Cerebellar nuclear complex (tissue), 1 donor: ENCODE data around the gene ZNF516.

Source experiments
- DNase-seq, 2 experiments: peaks; one replicate each; lab custom pipeline; 2025; lab: John Stamatoyannopoulos, UW

The ZNF516 gene

DNA sequence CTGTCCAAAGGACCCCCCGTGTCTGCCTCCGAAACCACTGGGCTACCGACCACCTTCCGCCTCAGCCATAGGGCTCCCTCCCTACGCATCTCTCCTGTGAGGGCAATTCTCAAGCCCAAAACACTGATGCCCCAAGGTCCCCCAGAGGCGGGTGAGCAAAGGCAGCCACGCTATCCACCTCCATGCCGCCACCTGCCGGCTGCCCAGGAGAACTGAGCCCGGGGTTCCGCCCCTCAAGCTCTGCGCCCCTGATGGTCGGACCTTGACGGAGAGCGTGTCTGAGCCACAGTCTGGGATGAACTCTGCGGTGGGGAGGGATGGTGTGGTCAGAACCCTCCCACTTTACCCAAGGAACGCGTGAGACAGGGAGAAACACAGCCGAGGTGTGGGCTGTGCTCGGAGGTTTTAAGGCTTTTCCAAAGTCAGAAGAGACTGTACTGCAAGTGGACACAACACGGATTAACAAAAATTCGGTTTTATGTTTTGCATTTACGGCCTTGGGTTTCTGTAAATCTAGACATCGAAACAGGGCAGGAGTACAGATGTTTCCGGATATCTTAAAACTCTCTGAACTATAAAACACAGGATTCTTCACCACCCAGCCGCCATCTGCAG is 114.1 kb downstream of the ZNF516 start:
- no peak for DNase-seq

DNA sequence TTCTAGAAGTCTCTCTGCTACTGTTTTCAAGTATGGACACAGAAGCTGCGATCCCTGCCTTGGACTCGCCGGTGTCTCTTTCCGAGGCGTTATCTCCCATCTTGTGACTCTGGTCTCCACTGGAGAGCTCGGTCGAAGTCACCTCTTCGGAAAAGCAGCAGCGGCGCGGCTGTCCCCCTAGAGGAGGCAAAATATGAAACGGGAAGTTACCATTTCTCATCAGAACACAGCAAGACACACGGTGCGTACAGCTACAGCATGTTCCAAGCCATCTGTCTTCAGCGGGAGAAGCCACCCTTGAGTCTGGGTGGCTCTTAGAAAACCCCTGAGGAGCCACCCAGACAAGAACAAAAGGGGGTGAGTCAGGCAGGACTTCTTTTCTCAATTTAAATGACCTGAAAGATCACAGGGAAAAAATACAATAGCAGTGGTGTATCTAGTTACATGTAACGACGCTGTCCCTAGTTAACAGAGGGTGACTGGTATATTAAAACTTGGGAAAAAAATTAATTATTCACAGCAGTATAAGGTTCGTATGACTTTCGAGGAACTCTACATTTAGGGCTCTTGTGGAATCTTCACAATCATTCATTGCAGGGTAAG is 114.8 kb downstream of the ZNF516 start:
- DNase-seq: no peak

DNA sequence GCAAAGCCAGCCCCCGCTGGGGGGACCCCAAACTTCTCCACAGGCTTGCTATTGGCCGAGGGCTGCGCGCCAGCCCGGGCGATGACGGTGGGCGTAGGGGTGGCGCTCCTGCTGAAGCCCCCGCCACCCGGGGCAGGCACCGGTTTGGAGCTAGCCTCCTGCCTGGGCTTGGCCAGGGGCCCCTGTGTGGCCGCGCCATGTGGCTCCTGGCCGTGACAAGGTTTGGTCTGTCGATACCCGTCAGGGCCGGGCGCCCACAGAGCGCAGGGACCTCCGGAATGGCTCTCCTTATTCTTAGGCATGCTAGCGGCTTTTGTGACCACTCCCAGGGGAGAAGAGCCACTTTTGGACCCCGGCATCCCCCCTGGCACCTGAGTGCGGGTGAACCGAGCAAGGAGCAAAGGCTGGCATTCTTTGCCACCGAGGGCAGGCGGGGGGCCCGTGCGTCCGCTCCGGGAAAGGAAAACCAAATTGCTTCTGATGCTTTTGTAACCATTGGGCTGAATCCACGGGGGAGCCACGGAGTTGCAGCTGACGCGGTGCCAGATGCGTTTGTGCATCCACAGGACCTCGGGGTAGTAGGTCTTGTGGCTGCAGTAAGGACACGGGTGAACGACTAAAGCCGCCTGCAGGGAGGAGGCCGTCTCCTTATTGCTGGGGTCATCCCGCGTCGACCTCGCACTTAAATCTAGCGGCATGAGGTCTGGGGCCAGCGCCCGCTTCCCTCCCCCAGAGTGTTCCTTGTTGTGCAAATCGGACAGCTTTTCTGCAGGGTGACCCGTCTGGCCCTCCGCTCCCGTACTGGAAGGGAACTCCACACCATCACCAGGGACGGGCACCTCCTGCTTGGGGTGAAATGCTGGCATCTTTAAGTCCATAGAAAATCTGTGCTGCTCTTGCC is 115.6 kb downstream of the ZNF516 start:
- no peak for DNase-seq

DNA sequence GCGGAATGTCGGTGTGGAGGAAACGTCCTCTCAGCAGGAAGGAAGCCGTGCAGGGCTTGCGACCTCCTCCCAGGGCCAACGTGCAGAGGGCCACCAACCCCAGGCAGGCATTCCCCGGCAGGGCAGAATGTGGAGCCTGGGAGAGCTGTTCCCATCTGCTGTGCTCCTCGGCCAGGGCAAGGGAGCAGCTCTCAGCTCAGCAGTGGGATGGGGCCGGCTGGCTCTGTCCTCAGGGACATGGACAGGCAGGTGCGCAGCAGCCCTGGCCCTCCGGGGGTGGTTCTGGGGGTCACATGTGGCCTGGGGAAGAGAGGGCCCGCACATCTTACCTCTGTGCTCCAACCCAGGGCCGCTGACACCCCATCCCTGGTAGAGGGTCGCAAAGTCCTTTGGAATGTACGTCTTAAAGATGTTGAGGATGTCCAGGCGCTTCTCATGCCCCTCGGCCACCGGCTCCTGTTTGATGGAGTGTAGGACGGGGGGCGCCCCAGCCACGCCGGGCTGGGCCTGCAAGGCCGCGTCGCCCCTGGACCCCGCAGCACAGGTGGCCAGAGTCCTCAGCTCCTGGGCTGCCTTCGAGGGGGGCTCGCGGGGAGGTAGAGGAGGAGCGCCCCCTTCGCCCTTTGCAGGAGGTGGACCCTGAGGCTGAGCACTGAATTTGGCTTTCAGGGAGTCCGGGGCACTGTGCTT is 116.4 kb downstream of the ZNF516 start:
- no peak for DNase-seq

DNA sequence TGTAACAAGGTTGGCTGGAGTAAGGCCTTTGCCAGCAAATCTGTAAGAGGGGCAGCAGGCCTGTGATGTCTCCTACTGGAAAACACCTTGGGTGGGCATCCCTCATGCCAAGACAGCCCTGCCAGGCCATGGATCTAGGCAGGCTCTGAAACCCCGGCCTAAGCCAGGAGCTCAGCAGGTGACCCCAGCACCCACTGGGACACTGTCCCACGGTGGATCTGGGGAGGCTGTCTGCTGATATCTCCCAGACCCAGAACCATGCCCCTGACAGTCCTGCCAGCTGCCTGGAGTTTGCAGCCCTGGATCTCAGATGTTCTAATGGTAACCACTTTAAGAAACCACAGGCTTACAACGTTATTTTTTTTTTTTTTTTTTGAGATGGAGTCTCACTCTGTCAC is 117.7 kb downstream of the ZNF516 start:
- no peak for DNase-seq

DNA sequence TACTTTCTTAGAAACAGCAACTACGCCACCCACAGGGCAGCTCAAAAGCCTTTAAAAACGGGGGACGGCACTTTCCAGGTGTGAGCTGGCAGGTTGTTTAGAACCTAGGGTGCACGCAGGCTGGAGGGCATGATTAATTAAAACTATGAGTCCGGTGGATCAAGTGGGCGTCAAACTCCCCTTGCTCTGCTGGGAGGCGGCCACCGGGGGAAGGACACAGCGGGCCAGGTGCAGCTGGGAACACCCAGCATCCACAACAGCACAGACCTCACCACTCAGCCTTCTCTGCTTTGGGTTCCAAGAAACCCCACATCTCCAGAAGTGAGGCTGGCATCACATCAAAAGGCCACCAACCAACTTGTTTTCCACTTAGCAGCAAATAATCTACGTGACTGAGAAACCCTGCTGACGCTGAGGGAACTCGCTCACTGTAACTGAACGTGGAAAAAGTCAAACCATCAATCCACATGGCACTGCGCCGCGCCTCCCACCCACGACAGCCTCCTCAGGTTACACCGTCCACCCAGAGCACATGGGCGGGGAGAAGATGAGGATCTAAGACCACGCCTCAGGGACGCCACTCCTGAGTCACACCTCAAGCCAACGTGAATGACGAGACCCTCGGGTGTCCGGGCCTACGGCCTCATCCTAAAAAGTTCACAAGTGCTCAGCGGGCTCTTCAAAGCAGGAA is 118.2 kb downstream of the ZNF516 start:
- DNase-seq: no peak

DNA sequence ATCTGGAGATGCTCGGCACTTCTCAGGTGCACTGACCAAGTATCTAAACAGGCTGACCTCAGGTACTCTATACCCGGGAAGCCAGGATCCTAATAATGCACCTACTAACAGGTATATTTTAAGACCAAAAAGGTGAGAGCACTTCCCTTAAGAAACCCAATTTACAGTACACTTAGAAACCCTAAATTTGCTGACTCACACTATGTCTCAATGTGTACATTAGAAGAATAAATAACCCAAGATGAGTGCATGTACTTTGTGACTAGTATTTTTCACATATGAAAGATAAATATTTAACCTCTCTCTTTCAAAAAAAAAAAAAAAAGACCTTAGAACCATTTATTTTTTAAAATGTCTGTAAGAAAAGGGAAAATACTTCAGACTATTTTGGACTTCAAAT is 118.8 kb downstream of the ZNF516 start:
- DNase-seq: no peak

DNA sequence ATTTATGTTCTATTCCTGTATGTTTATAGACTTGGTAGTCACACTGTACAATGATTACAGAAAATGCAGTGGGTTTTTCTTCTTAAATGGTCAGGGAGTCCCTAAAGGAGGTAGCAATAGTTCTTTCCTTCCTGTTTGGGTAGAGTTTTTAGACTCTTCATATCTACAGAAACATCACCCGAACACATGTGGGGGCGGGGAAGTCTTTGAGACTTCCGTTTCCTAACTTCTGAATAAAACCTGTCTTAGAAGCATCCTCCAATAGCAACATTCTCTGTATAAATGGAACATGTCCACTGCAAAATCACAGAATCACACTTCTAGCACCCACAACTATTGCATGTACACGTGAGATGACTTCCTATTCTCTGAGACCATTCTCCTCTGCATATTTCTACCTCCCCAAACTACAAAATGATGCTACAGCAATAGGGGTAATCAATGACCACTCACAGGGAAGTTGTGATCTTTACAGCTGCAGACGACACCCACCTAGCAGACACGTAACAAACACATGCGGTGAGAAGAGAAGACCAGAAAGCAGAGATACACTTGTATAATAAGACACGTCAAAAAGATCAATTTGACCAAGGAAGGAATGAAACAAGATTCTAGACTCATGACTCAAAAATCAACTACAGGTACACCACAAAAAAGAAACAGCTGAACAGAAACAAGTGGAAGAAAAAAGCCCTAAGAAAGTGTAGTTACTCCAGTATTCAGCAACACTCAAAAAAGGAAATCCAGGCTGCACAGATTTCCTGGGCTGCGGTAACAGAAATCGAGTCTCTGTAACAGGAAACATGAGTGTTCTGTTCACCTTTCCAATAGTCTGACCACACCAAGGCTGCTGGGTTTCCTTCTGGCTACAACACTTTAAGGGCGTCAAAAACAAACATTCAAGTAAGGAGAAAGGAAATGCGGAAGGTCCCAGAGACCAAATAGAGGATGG is 120.4 kb downstream of the ZNF516 start:
- no peak for DNase-seq

DNA sequence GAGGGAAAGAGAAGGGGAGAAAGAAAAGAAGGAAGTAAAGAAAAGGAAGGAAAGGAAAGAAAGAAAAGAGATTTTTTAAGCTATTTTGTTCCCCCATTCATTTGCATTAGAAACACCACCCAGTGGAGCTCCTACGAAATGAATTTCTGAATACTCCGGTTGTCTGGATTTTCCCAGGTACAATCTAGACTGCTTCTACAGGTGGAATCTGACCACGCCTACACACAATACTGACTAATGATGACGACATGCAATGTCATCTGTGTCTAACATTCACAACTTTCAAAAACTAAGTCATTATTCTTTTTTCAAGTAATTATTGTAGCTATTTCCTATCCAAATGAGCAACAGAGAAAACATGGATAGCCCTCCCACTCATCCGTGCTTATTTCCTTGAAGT is 121.7 kb downstream of the ZNF516 start:
- no peak for DNase-seq

DNA sequence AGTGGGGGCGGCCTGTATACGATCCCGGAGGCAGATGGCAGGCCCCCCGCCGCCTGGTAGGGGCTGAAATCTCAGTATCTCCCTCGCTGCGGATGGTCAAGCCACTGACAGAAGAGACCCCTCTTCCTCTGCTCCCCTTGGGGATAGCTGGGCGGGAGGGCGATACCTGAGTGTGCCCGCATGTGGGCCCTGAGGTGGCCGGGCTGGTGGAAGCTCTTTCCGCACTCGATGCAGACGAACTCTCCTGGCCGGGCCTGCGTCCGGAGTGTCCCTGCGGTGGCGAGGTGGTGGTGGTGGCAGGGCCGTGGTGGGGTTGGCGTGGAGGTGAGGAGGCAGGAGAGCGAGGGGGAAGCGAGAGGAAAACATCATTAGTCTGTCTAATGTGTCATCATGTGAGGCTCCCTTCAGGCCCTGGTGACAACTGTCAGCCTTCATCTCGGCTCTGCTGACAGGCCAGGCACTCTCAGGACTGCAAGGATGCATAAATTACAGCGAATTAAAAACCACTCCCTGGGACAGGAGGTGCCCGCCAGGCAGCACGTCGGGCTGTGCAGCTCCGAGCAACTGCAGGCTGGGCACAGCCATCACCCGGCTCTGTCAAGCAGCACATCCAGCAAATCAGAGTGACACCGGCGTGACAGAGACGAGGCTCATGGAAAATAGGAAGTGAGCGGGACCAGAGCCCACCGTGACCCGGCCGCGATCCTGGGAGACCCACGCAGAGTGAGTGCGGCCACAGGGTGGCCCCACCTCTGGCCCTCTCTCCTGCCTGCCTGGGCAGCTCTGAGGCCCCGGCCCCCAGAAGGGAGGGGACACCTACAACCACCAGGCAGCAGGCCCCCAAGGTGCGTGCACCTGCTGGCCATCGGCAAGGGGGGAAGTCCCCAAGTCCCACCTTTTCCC is 123.5 kb downstream of the ZNF516 start:
- DNase-seq: no peak

DNA sequence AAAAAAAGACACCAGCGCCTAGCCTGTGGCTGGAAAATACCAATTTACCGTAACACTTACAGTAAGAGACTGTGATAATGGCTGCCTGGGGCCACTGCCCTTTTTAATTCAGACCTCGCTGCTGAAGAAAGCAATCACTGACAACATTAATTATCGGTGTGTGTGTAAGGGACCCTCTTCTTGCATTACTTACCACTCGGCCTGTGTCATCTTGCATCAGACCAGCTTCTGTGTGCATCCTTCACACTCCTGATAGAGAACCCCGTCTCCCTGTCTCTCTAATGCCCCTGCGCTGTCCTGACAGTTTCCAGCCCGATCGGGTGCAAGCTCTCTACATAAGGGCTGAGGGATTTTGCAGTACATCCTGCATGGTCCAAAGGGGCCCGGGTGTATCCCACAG is 124.4 kb downstream of the ZNF516 start:
- DNase-seq: no peak

DNA sequence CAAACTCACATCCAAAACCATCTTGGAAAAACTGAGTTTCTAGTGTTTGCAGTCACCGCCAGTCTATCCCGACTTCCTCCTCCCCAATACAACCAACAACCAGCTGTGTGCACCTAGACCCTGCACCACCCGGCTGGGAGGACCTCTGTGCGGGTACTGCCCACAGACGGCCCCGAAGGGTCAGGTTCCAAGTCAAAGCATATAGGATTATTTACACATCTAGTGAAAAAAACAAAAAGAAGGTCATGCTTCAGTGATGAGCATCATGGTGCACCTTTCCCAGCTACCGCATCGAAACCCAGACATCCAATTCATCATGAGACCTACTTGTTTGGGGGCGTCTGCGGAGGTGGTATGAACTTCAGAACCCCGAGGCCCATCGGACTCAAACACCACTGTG is 124.8 kb downstream of the ZNF516 start:
- no peak for DNase-seq

DNA sequence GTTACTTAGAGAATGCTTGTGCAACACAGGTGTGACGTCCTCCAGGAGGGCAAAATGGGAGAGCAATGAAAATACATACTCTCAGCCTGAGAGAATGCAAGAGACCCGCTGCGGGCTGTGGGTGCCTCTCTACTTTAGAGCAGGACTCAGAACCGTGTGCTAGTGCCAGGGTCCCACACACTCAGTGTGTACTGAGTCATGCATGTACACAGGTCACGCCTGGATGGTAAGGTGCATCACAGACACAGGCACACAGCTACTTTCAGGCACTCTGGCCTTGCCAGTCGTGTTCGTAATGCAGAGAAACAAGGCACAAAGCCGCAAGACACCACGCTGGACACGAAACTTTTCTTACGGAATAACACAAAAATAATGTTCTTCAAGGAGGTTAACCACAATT is 125.3 kb downstream of the ZNF516 start:
- no peak for DNase-seq

DNA sequence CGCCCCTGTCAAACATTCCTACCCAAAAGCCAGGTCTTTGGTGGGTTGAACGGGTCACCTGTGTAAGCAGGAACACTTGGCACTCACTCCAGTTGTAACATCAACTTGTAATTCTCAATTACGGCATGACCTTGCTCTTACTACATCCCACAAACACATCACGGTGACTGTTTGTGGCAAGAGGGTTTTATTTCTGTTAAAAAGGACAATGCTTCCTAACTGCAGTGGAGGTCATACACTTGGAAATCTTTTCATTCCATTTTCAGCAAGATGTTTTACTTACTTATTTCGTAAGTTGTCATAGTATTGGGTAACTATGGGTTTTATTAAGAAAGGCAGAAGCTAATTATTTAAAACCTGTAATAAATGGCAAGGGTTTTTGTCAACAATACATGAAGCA is 126.1 kb downstream of the ZNF516 start:
- no peak for DNase-seq

DNA sequence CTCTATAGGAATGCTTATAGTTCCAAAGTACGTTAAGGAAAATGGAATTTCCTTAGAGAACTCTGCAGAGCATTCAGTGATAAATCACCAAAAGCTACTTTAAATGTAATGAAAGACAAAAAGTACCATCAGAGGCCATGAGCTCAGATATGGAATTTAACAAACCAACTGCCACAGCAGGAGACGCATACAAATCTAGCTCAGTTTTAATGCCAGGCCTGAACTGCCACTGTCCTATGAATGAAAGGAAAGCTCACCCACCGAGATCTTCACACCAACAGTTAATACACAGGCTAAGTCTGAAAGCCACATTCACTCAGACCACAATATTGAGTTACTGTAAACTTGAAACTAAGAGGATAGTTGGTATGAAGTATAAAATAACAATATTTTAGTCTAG is 126.8 kb downstream of the ZNF516 start:
- no peak for DNase-seq

DNA sequence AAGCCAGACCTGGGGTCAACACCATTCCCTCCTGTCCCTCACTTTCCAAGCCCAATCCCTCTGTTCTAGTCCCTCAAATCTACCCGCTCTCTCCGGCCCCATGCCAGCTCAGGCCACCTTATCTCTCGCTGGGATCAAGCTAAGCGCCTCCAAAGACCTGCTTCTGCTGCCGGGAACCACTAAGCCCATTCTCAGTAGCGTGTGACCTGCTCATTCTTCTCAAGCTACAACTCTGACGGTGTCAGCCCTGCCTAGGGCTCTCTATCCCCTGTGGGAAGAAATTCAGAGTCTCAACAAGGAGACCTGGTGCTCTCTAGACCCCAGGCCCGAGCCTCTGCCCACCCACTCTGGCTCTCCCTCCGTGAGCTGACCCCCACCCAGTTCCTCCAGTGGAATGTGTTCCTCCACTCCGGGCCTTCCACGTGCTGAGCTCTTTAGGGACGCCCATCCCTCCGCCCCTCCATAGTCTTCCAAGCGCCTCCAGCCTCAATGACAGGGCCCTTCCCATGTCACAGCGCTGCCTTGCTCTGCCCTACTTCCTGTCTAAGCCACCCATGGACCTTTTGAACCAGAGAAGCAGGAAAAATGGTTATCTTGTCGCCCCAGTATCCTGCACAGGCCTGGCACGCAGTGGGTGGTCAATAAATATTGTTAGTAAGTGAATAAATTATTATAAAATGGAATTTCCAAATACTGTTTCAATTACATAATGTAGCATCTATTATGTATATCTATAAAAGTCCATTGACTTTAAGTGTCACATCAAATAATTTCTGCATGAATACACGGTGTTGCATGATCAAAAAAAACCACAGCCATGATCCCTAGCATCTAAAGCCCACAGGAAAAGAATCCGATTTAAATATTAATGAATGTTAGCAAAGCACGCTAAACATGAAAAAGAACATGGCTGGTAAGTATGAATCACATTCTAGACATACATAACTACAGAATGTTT is 127.6 kb downstream of the ZNF516 start:
- no peak for DNase-seq

DNA sequence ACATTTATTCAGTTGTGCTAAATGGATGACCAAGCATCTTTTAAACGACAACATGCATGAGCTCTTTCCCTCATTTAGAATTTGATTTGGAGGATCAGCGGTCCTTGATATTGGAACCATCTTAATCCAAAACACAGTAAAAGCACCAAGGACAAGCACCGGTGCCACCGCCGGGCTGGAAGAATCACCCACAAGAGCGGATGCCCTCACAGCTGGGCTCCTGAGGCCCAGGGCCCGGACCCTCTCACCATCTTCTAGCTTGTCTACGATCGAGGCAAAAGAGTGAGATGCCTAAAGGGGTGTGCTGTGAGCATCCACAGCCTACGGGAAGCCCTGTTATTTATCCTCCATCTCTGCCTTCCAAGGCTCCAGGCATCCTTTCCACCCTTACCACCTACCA is 129.5 kb downstream of the ZNF516 start:
- no peak for DNase-seq
